IPS-20b (cell line): ENCODE results near the gene CCL4.

ENCODE experiments used
- H3K27ac ChIP-seq: one replicate; pipeline ENCODE4 v1.5.1; 2013; ENCODE audit warnings: low read length
- H3K27me3 ChIP-seq: 2 replicates; pipeline ENCODE4 v1.6.1; 2013; ENCODE audit warnings: mild to moderate bottlenecking, low read length, inconsistent platforms; ENCODE audit not compliant: insufficient read depth
- H3K36me3 ChIP-seq: 2 replicates; pipeline ENCODE4 v1.6.1; 2013; ENCODE audit warnings: low read depth, mild to moderate bottlenecking, inconsistent platforms, low read length, moderate library complexity; ENCODE audit not compliant: insufficient read depth
- H3K4me1 ChIP-seq: 2 replicates; pipeline ENCODE4 v1.6.1; 2013; ENCODE audit warnings: mild to moderate bottlenecking, control low read depth, inconsistent platforms, low read length, moderate library complexity; ENCODE audit not compliant: insufficient read depth
- H3K4me3 ChIP-seq: 2 replicates; pipeline ENCODE4 v1.5.1; 2013; ENCODE audit warnings: mild to moderate bottlenecking, low read length, inconsistent platforms
- H3K9ac ChIP-seq: 2 replicates; pipeline ENCODE4 v1.6.1; 2013; ENCODE audit warnings: low read depth, mild to moderate bottlenecking, inconsistent platforms, low read length, moderate library complexity
- H3K9me3 ChIP-seq: 2 replicates; pipeline ENCODE4 v1.6.1; 2013; ENCODE audit warnings: mild to moderate bottlenecking, low read depth, low read length, inconsistent platforms; ENCODE audit not compliant: insufficient read depth

CCL4 gene

DNA sequence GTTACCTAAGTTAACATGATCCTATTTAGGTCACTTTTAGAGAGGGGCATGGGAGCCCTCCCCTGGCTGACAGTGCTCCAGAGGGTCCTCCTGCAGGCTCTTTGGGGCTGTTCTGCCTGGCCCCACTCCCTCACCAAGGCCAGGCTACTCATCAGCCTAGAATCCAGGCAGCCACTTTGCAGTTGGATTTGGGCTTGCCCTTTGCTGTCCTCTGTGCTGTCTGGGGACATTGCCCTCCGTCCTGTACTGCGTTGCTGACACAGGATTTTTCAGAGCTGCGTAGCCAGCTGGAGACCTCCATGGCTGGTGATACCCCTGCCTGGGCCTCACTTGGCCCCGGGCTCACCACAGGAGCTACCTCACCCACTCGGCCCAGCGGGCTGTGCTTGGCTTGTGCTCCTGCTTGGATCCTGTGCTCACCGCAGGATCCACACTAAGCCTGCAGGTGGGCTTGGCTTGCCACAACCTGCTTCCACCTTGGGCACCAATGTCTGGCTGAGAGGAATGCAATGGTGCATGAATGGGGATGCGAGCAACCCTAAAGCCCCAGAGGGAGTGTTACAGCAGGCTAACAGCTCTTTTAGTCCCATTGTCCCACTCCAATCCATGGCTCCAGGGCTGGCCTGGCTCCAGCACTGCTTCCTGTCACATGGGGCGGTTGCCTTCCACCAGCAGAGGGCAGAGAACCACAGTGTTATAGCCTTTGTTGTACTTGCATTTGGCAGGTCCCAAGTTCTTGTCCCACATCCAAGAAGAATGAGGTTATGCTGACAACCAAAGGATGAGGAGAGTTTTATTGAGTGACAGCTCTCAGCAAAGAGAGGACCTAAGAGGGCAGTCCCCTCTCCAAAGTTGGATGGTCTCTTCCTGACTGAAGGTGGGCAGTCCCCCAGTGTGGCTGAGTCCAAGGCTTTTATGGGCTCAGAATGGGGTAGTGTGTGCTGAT, 21.5 kb downstream of the CCL4 start:
- Histone ChIP-seq H3K9ac (no peak overlapping the region), H3K27me3 (no peaks in the 10 kb centered on the region), H3K9me3 (peaks cover 16% of the 10 kb centered on the region), H3K4me3 (no peak overlapping the region), H3K4me1 (peaks cover 13% of the 10 kb centered on the region), H3K36me3 (no peaks in the 10 kb centered on the region), H3K27ac (no peak overlapping the region)

DNA sequence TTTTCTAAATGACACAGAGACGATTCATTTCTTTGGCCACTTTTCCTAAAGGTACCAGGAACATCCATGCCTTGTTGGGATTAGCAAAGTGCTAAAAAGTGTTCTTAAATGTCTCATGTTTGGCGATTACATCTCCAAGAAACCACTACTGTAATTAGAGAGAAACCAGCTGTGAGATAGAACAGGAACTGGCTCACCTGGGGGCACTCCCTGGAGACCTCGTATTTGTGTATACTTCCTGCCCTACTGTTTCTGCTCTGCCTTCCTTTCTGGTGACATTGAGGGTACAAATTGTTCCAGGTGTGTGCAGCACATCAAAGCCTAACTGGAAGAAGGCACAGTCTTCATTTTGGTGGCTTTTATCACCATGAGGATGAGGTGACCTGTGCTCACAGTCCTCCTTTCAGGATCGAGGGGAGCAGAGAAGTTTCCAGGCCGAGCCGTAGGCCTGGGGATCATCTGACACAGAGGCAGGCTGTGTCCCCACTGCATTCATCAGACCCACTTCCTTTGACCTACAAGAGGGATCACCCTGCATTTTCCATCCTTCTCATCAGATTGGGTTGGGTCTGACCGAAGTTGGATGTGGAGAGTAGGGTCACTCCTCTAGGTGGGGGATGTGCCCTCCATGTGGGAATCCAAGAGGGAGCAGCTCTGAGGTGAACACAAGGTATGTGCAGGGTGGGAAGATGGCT, 23.7 kb downstream of the CCL4 start:
- peaks cover 13% of the 10 kb centered on the region for H3K4me1 ChIP-seq
- no peak overlapping the region for H3K4me3 ChIP-seq
- H3K36me3 ChIP-seq, result no peaks in the 10 kb centered on the region
- no peak overlapping the region for H3K27ac ChIP-seq
- no peak overlapping the region for H3K9ac ChIP-seq
- H3K27me3 ChIP-seq, result no peaks in the 10 kb centered on the region
- H3K9me3 ChIP-seq, result peaks cover 16% of the 10 kb centered on the region

DNA sequence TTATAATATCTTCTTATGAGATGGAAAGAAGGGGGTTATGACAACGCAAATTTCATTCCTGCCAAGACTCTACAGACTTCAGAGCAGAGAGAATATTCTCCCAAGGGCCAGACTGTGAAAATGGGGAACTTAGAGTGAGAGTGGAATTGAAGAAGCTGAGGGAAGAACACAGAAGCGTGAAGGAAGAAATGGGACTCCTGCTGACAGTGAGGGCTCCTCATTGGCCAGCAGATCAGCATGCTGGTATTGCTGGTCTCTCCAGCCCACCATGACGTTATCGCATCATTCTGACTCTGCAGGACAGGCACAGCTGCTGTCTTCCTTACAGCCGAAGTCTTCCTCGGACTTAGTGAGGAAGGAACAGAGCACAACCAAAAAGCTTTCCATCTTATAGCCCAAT, 24.3 kb downstream of the CCL4 start:
- no peak overlapping the region for H3K4me3 ChIP-seq
- H3K27me3 ChIP-seq, result no peaks in the 10 kb centered on the region
- H3K4me1 ChIP-seq, result peaks cover 11% of the 10 kb centered on the region
- H3K9me3 ChIP-seq, result peaks cover 16% of the 10 kb centered on the region
- no peaks in the 10 kb centered on the region for H3K36me3 ChIP-seq
- H3K27ac ChIP-seq, result no peak overlapping the region
- no peak overlapping the region for H3K9ac ChIP-seq

DNA sequence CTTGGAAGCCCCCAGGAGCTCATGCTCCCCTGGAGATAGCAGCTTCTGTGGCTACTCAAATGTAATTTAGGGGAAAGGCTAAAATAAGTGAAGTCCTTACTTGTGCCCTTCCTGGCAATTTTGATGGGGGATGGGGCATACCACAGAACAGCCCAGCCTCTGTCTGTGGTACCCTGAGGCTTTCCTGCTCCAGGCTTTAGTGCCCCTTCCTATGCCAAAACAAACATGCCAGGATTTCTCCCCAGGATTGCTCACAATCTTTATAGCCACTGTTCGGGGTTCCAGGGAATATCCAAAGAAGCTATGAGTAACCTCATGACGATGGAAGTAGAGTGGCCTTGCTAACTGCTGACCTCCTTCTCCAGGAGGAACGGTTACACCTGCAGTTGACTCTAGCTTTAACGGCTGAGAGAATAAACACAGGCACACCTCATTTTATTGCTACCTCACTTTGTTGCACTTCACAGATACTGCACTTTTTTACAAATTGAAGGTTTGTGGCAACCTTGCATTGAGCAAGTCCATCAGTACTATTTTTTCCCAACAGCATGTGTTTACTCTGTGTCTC, 24.9 kb downstream of the CCL4 start:
- H3K9me3 ChIP-seq, result peaks cover 16% of the 10 kb centered on the region
- no peak overlapping the region for H3K9ac ChIP-seq
- H3K4me1 ChIP-seq, result peaks cover 7% of the 10 kb centered on the region
- no peaks in the 10 kb centered on the region for H3K36me3 ChIP-seq
- no peak overlapping the region for H3K4me3 ChIP-seq
- H3K27ac ChIP-seq, result no peak overlapping the region
- no peaks in the 10 kb centered on the region for H3K27me3 ChIP-seq

DNA sequence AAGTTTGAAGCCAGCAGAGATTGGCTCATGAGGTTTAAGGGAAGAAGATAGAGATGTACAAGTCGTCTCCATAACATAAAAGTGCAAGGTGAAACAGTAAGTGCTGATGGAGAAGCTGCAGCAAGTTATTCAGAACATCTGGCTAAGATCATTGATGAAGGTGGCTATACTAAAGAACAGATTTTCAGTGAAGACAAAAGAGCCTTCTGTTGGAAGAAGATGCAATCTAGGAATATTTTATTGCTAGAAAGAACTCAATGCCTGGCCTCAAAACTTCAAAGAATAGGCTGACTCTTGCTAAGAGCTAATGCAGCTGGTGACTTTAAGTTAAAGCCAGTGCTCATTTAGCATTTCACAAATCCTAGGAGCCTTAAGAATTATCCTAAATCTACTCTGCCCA, 26.0 kb downstream of the CCL4 start:
- Histone ChIP-seq H3K9me3 (peaks cover 16% of the 10 kb centered on the region), H3K27me3 (no peaks in the 10 kb centered on the region), H3K36me3 (no peaks in the 10 kb centered on the region), H3K27ac (no peak overlapping the region), H3K9ac (no peak overlapping the region), H3K4me1 (no peaks in the 10 kb centered on the region), H3K4me3 (no peak overlapping the region)

DNA sequence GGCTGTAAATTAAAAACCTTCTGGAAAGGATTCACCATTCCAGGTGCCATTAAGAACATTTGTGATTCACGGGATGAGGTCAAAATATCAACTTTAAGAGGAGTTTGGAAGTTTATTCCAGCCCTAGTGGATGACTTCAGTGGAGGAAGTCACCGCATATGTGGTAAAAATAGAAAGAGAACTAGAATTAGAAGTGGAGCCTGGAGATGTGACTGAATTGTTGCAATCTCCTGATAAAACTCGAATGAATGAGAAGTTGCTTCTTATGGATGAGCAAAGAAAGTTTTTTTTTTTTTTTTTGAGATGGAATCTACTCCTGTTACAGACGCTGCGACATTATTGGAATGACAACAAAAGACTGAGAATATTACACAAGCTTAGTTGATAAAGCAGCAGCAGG, 26.7 kb downstream of the CCL4 start:
- Histone ChIP-seq H3K4me3 (no peak overlapping the region), H3K9me3 (peaks cover 9% of the 10 kb centered on the region), H3K27ac (no peak overlapping the region), H3K4me1 (no peaks in the 10 kb centered on the region), H3K27me3 (no peaks in the 10 kb centered on the region), H3K36me3 (no peaks in the 10 kb centered on the region), H3K9ac (no peak overlapping the region)

DNA sequence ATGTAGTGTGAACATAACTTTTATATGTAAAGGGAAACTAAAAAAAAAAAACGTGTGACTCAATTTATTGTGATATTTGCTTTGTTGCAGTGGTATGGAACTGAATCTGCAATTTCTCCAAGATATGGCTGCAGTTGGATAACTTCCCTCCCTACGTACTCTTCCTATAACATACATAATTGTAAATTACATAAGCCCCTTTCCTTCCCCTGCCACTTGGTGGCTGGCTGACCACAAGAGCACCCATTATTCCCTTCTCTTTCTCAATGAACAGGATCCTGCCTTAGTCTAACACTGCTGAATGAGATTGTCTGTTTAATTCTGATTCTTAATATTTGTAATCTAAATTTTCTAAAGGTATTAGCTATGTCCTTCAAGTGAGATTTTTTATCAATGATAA, 27.8 kb downstream of the CCL4 start:
- Histone ChIP-seq H3K4me3 (no peak overlapping the region), H3K27me3 (no peaks in the 10 kb centered on the region), H3K4me1 (no peaks in the 10 kb centered on the region), H3K9ac (no peak overlapping the region), H3K27ac (no peak overlapping the region), H3K36me3 (no peaks in the 10 kb centered on the region), H3K9me3 (no peaks in the 10 kb centered on the region)

DNA sequence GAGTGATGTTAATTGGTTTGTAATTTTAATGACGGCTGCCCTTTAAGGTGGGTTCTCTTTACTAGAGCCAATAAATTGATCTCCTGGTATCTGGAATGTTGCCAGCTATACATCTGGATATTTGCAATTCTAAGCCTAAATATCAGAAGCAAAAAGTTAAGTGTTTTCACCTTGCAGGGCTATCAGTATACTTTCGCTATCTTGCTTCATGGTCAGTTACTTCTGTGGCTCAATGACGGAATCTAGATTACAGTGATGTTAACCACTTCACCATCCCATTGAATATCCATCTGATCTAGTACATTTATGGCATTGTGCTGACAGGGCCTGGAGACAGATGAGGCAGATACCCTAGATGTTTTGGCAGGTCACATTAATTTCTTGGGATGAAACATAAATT, 28.3 kb downstream of the CCL4 start:
- Histone ChIP-seq H3K36me3 (no peaks in the 10 kb centered on the region), H3K27me3 (no peaks in the 10 kb centered on the region), H3K4me1 (no peaks in the 10 kb centered on the region), H3K9ac (no peak overlapping the region), H3K4me3 (no peak overlapping the region), H3K27ac (no peak overlapping the region), H3K9me3 (no peaks in the 10 kb centered on the region)

DNA sequence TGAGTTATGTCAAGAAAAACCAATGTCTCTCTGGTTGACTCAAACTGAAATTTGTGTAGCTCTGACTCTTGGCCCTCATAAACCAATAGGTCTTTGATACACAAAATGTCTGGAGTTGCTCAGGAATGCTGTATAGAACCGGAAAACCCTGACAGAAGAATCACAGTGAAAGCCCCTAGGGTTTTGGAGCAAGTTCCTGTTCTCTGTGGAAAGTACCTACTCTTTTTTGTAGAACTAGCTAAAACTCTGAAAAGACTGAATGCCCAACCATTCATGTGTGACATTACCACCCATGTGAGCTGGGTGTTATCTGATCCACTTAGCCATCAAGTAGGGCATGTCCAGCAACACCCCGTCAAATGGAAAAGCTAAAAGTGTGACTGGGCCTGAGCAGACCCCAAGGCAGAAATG, 28.8 kb downstream of the CCL4 start:
- Histone ChIP-seq H3K27ac (no peak overlapping the region), H3K9ac (no peak overlapping the region), H3K27me3 (no peaks in the 10 kb centered on the region), H3K9me3 (no peaks in the 10 kb centered on the region), H3K36me3 (no peaks in the 10 kb centered on the region), H3K4me1 (no peaks in the 10 kb centered on the region), H3K4me3 (no peak overlapping the region)

DNA sequence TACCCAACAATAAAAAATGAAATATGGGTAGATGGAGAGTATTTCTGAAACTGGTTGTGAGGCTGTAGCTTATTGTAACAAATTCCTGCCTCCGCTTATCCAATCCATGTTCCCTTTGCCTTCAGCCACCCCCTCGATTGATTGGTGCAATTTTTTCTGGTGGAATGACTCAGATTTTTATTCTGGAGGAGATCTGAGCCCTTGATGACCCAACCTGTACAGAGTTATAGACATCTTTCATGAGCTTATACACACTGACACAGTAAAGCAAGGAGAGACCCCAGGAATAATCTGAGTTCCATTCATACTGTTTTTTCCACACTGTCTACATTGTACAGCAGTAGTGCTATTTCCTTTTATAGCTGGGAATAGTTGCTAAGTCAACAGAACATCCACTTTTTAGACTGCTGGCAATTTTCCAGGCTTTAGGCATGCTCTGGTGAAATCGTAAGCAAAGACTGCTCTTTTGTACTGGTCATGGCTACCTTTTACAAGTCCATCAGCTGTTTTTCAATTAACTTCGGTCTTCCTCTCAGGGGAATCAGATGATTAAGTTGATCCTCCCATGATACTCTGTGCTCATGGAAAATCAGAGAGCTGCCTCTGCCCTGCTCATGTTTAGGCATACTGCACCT, 30.1 kb downstream of the CCL4 start:
- Histone ChIP-seq H3K9ac (no peak overlapping the region), H3K27me3 (no peaks in the 10 kb centered on the region), H3K4me1 (no peaks in the 10 kb centered on the region), H3K4me3 (no peak overlapping the region), H3K36me3 (no peaks in the 10 kb centered on the region), H3K9me3 (no peaks in the 10 kb centered on the region), H3K27ac (no peak overlapping the region)

DNA sequence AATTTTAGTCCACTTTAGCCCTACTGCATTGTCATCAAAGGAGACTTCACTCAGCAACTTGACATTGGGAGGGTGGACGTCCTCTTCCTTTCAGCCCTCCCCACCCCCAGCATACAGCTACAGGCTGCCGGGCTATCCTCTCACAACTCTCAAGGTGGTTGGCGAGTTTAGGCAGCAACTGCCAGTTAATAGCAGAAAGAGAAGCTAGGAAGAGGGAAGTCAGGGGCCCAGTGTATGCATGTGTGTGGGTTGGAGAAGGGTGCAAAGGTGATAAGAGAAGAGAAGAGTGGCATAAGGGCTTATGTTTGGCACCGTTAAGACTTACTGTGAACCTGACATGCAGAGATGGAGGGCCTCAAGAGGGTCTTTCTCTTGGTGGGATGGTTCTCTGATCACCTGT, 31.8 kb downstream of the CCL4 start:
- Histone ChIP-seq H3K27ac (no peak overlapping the region), H3K27me3 (no peaks in the 10 kb centered on the region), H3K9me3 (no peaks in the 10 kb centered on the region), H3K36me3 (no peaks in the 10 kb centered on the region), H3K4me1 (no peaks in the 10 kb centered on the region), H3K4me3 (no peak overlapping the region), H3K9ac (no peak overlapping the region)
